T-helper 17 cell (primary cell): ENCODE data around the gene GPR161. TPM values are rescaled to one million over a fixed set of nuclear protein-coding genes. Genes with fewer than 3 reads are reported as not detected.

ENCODE experiments used
- ATAC-seq: fragments of 150-1000 bp; cut with Tn5 transposase; 2 replicates; pipeline ENCODE4 v1.10.0; 2021; ENCODE audit warnings: mild to moderate bottlenecking, moderate library complexity
- DNase-seq, 3 donors: peaks; one replicate each; pipeline versions ENCODE4 v3.0.0 to v3.0.0-alpha.2; 2020 to 2021
- H3K9me3 ChIP-seq: one replicate; pipeline ENCODE4 v1.7.0; 2013; ENCODE audit warnings: low read length, mild to moderate bottlenecking; ENCODE audit not compliant: control insufficient read depth, poor library complexity, severe bottlenecking
- H3K27ac Mint-ChIP-seq: one replicate; pipeline ENCODE4 v1.8.0; 2022; ENCODE audit warnings: mild to moderate bottlenecking, moderate library complexity, mixed read lengths
- H3K27me3 Mint-ChIP-seq: one replicate; pipeline ENCODE4 v1.8.0; 2022; ENCODE audit warnings: mixed read lengths
- H3K36me3 Mint-ChIP-seq: one replicate; pipeline ENCODE4 v1.8.0; 2022; ENCODE audit warnings: low read depth, mixed read lengths
- H3K4me1 Mint-ChIP-seq: one replicate; pipeline ENCODE4 v1.8.0; 2022; ENCODE audit warnings: mild to moderate bottlenecking, mixed read lengths
- H3K4me3 Mint-ChIP-seq: one replicate; pipeline ENCODE4 v1.8.0; 2022; ENCODE audit warnings: mild to moderate bottlenecking, moderate library complexity, mixed read lengths
- total RNA-seq, 4 donors: library from RNA in 2 of 4; stranded (reverse) in 2 of 4; gene quantifications; one replicate each; pipeline ENCODE4 v1.2.3 and lab custom pipeline; 2022 to 2026

The GPR161 gene
- total RNA-seq, 2 donors from 2014 or later = 0.02 to 0.13 TPM

DNA sequence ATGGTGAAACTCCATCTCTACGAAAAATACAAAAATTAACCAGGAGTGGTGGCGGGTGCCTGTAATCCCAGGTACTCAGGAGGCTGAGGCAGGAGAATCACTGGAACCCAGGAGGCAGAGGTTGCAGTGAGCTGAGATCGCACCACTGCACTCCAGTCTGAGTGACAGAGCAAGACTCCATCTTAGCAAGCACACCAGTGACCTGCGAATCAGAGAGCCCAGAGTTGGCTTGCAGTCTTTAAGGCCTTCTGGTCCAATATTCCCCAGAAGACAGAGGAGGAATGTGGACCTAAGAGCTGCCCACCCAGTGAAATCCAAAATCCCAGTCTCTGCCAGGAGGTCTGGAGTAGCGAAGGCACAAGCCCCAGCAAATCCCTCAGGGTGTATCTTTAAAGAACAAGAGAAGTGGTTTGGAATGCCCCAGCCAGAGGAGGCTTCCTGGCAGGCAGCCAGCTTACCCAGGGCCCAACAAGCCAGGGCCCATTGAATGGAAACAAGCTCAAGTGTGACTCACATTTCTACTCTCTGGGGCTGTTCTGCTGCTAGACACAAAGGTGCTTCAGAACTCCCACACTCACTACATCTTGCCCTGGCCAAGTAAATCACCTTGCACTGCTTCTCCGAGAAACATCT is 23.9 kb downstream of the GPR161 start:
- no peaks in the 10 kb centered on the region for H3K4me1 Mint-ChIP-seq
- peaks cover 6% of the 10 kb centered on the region for H3K27me3 Mint-ChIP-seq
- no peak overlapping the region for H3K4me3 Mint-ChIP-seq
- H3K36me3 Mint-ChIP-seq = no peaks in the 10 kb centered on the region
- H3K9me3 ChIP-seq = no peaks in the 10 kb centered on the region
- DNase-seq = no peak
- ATAC-seq = no peak
- H3K27ac Mint-ChIP-seq = no peak overlapping the region

DNA sequence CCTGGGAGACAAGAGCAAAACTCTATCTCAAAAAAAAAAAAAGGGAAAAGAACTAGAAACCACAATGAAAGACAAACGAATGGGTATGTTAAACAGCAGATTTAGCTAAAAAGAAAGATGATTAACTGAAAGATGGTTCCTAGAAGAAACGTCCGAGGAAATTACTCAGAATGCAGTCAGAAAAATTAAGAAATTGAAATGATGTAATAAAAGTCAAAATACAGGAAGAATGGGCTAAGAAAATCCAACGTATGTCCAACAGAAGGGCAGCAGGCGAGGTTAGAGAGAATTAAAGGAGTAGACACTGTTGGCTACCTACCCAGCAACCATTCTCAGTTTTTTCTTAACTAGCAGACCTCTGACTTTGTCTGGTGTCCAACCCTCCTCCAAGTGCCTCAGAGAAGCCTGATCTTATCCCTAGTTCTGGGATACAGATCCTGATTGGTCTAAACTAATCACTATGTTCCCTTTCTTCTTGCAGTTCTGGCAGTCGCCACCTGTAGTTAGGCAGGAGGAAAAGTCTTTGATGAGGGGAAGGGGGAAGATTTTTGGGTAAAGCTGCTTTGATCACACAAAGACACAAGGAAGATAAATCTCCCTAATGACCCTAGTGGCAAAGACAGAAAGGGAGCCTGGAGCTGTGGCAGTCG is 25.7 kb downstream of the GPR161 start:
- Mint-ChIP-seq H3K4me3 (no peak overlapping the region), H3K36me3 (no peaks in the 10 kb centered on the region), H3K4me1 (no peaks in the 10 kb centered on the region), H3K27me3 (no peaks in the 10 kb centered on the region), H3K27ac (no peak overlapping the region)
- ATAC-seq = no peak
- H3K9me3 ChIP-seq = no peaks in the 10 kb centered on the region
- DNase-seq = no peak

DNA sequence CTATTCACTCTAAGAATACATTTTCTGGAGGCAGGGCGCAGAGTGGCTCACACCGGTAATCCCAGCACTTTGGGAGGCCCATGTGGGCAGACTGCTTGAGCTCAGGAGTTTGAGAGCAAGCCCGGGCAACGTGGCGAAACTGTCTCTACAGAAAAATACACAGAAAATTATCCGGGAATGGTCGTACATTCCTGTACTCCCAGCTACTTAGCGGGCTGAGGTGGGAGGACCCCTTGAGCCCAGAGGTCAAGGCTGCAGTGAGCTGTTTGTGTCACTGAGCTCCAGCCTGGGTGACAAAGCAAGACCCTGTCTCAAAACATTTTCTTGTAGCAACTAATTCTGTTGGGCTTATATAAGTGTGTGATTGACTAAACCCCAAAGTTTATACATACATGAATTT is 30.5 kb downstream of the GPR161 start:
- no peak for ATAC-seq
- no peak for DNase-seq
- Mint-ChIP-seq H3K27ac (no peak overlapping the region), H3K4me3 (no peak overlapping the region), H3K27me3 (peaks cover 33% of the 10 kb centered on the region), H3K4me1 (no peaks in the 10 kb centered on the region), H3K36me3 (no peaks in the 10 kb centered on the region)
- H3K9me3 ChIP-seq = no peaks in the 10 kb centered on the region

DNA sequence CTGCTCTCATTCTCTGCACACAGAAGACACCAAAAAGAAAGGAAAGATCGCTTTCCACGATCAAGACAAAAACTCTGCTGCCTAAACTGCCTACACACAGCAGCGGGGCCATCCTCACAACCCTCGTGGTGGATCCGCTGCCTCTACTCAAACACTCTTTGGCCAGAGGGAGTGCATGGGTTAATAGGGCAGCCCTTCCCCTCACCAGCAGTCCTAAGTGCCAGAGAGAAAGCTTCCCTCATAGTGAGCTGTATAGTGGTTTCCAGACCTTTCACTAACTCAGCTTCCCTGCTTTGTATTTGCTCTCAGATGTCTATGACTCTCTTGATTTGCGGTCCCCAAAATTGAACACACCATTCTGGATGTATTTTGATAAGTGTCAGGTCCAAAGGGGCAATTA is 30.9 kb downstream of the GPR161 start:
- Mint-ChIP-seq H3K36me3 (no peaks in the 10 kb centered on the region), H3K27ac (no peak overlapping the region)

DNA sequence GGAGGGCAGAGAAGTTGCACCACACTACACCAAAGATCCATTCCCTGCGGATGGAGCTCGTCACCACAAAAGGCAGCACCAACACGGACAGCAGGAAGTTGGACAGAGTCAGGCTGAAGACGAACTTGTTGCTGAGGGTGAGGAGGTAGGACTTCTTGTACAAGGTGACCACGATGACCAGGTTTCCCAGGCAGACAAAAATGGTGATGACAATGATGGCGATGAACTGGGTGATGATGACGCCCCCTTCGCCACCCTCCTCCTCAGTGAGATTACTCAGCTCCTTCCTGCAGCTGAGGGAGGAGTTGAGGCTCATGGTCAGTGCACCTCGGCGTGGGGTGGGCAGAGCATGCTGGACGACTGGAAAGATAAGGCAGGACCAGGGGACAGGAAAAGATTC is 32.2 kb downstream of the GPR161 start:
- peaks cover 33% of the 10 kb centered on the region for H3K27me3 Mint-ChIP-seq
- no peaks in the 10 kb centered on the region for H3K9me3 ChIP-seq
- no peak overlapping the region for H3K27ac Mint-ChIP-seq
- ATAC-seq (no peak), DNase-seq (no peak)
- H3K4me1 Mint-ChIP-seq = no peaks in the 10 kb centered on the region
- H3K36me3 Mint-ChIP-seq = no peaks in the 10 kb centered on the region
- H3K4me3 Mint-ChIP-seq = no peak overlapping the region

More for the DNA sequence above, 30.9 kb downstream of the GPR161 start:
- H3K27me3 Mint-ChIP-seq = peaks cover 33% of the 10 kb centered on the region
- ATAC-seq (no peak), DNase-seq (no peak)
- H3K4me1 Mint-ChIP-seq = no peaks in the 10 kb centered on the region
- no peaks in the 10 kb centered on the region for H3K9me3 ChIP-seq
- no peak overlapping the region for H3K4me3 Mint-ChIP-seq

GRCh38 chr1:168102487-168102886 is 34.2 kb downstream of the GPR161 start:
- no peaks in the 10 kb centered on the region for H3K36me3 Mint-ChIP-seq
- peaks cover 33% of the 10 kb centered on the region for H3K27me3 Mint-ChIP-seq
- ATAC-seq = no peak
- no peaks in the 10 kb centered on the region for H3K9me3 ChIP-seq
- H3K4me1 Mint-ChIP-seq = no peaks in the 10 kb centered on the region
- no peak overlapping the region for H3K27ac Mint-ChIP-seq
- H3K4me3 Mint-ChIP-seq = no peak overlapping the region
- DNase-seq = no peak

- Mint-ChIP-seq H3K36me3 (no peaks in the 10 kb centered on the region), H3K4me1 (no peaks in the 10 kb centered on the region), H3K27me3 (peaks cover 33% of the 10 kb centered on the region), H3K4me3 (no peak overlapping the region), H3K27ac (no peak overlapping the region)
- no peaks in the 10 kb centered on the region for H3K9me3 ChIP-seq
- no peak for DNase-seq
- no peak for ATAC-seq
Observed at GRCh38 chr1:168101336-168101735, 35.4 kb downstream of the GPR161 start.

GRCh38 chr1:168100315-168101002 is 36.3 kb downstream of the GPR161 start:
- ATAC-seq (no peak), DNase-seq (no peak)
- Mint-ChIP-seq H3K4me3 (no peak overlapping the region), H3K27me3 (peaks cover 28% of the 10 kb centered on the region), H3K27ac (no peak overlapping the region), H3K36me3 (no peaks in the 10 kb centered on the region), H3K4me1 (no peaks in the 10 kb centered on the region)
- H3K9me3 ChIP-seq = no peaks in the 10 kb centered on the region

DNA sequence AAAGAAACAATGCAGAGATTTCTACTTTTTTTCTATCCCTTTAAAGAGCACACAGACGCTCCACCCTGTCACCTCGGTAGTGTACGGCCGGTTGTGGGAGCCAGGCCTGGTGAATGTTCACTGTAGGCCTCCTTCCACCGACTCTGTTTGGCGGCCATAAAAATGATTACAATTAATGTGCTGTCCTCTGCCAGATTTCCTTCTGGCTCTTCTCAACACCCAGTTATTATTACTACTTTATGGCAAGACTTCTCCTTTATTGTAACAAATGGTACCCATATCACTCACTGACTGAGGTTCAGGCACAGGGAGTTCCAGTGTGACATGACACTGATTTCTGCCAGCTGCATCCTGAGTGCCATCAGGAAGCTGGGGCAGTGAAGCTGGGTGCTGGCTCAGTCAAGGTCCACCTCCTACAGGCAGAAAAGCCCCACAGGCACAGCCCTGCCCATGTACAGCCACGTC is 37.4 kb downstream of the GPR161 start:
- H3K27me3 Mint-ChIP-seq = peaks cover 30% of the 10 kb centered on the region
- no peak overlapping the region for H3K4me3 Mint-ChIP-seq
- no peaks in the 10 kb centered on the region for H3K4me1 Mint-ChIP-seq
- no peaks in the 10 kb centered on the region for H3K9me3 ChIP-seq
- no peaks in the 10 kb centered on the region for H3K36me3 Mint-ChIP-seq
- ATAC-seq (no peak), DNase-seq (no peak)
- no peak overlapping the region for H3K27ac Mint-ChIP-seq

GRCh38 chr1:168098534-168099320 is 38.0 kb downstream of the GPR161 start:
- H3K9me3 ChIP-seq = no peaks in the 10 kb centered on the region
- no peak overlapping the region for H3K4me3 Mint-ChIP-seq
- DNase-seq = no peak
- no peaks in the 10 kb centered on the region for H3K4me1 Mint-ChIP-seq
- no peak for ATAC-seq
- no peak overlapping the region for H3K27ac Mint-ChIP-seq
- H3K27me3 Mint-ChIP-seq = peaks cover 30% of the 10 kb centered on the region
- no peaks in the 10 kb centered on the region for H3K36me3 Mint-ChIP-seq

GRCh38 chr1:168097921-168098528 is 38.7 kb downstream of the GPR161 start:
- ATAC-seq (no peak), DNase-seq (no peak)
- peaks cover 28% of the 10 kb centered on the region for H3K27me3 Mint-ChIP-seq
- no peaks in the 10 kb centered on the region for H3K9me3 ChIP-seq
- H3K27ac Mint-ChIP-seq = no peak overlapping the region
- H3K4me3 Mint-ChIP-seq = no peak overlapping the region
- no peaks in the 10 kb centered on the region for H3K4me1 Mint-ChIP-seq
- no peaks in the 10 kb centered on the region for H3K36me3 Mint-ChIP-seq

DNA sequence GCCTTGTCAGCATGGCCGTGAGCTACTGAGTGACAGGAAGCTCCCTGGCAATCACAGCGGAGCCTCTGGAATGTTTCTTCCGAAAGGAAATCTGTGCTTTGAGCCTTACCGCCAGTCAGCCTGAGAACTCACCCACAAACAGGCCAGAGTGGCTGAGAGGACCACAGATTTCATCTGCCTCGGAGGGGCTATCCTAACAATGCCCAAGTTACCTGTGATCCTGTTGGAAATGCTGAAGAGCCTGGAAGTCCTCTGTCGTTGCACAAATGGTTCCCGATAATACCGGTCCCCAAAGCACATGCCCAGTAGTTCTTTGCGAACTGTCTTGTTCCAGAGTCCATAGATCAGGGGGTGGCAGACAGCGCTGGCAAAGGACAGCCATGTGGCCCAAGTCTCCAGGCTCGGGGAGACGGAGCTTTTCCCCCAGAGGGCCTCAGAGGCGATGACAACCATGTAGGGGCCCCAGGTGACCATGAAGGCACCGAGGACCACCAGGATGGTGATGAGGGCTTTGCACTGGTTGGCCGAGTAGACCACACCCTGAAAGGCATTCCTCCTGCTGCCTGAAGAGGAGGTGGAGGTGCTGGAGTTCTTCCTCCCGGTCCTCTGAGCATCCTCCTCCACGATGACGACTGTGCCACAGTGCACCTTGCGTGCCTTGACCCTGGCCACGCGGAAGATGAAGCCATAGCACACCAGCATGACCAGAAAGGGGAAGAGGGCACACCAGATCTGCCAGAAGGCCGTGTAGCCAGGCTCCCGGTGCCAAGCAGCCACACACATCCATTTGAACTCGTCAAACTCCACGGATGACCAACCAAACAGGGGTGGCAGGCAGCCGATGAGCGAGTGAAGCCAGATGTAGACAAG is 40.2 kb downstream of the GPR161 start:
- Mint-ChIP-seq H3K27ac (no peak overlapping the region), H3K4me3 (no peak overlapping the region), H3K4me1 (no peaks in the 10 kb centered on the region), H3K36me3 (no peaks in the 10 kb centered on the region), H3K27me3 (peaks cover 20% of the 10 kb centered on the region)
- H3K9me3 ChIP-seq = no peaks in the 10 kb centered on the region
- no peak for DNase-seq
- no peak for ATAC-seq
